Measurements from ENCODE around the gene SPON1. TPM values are rescaled to one million over a fixed set of nuclear protein-coding genes. Genes with fewer than 3 reads are reported as not detected.
"Not testable (repeated sequence)": the region's sequence is repeated elsewhere in the genome, so short reads cannot be mapped to it uniquely, and the experiment has no call there.

The SPON1 gene
- total and polyA plus RNA-seq, 2 experiments from 2014 or later, result 2.9 to 6.4 TPM

DNA sequence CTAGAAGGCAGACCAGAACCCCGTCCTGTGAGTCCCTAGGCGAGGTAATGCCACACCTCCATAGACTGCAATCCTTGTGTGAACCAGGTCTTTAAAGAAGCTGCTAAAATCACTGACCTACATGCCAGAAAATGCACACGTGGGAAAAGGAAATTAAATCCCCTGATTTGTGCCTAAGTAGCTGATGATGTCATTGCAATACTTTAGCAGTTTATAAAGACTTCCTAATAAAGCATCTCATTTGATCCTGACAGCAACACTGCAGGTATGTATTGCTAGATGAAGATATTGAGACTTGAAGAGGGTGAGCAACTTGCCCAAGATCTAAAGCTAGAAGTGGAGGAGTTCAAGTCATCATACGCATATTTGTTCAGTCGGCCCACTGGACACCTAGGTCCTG is 289.2 kb downstream of the SPON1 start:
- Mint-ChIP-seq H3K27ac (no peak overlapping the region), H3K27me3 (ENCODE audit: insufficient read depth, low read depth, poor library complexity) (peaks cover 4% of the 10 kb centered on the region), H3K9me3 (no peaks in the 10 kb centered on the region), H3K36me3 (ENCODE audit: low read depth) (no peaks in the 10 kb centered on the region), H3K4me1 (peaks cover 24% of the 10 kb centered on the region), H3K4me3 (no peak overlapping the region)
- H3K4me3 ChIP-seq, result no peak overlapping the region
- no peak overlapping the region for H3K4me2 ChIP-seq
- no peaks in the 10 kb centered on the region for H3K36me3 ChIP-seq (ENCODE audit: insufficient read depth)
- H3K4me1 ChIP-seq (ENCODE audit: insufficient read depth), result no peaks in the 10 kb centered on the region
- TF ChIP-seq EZH2 (IDR thresholded peaks at IDR 0.05; ENCODE audit: low read depth, unreplicated experiment), result no peak
- no peak for TF ChIP-seq ZNF114 (CRISPR knock-in tag; IDR thresholded peaks at IDR 0.05)
- no peak for TF ChIP-seq STAT1 (IDR thresholded peaks at IDR 0.05; ENCODE audit: unreplicated experiment)
- no peak for TF ChIP-seq JUNB (IDR thresholded peaks at IDR 0.05; ENCODE audit: unreplicated experiment)
- TF ChIP-seq, protein P1, sequence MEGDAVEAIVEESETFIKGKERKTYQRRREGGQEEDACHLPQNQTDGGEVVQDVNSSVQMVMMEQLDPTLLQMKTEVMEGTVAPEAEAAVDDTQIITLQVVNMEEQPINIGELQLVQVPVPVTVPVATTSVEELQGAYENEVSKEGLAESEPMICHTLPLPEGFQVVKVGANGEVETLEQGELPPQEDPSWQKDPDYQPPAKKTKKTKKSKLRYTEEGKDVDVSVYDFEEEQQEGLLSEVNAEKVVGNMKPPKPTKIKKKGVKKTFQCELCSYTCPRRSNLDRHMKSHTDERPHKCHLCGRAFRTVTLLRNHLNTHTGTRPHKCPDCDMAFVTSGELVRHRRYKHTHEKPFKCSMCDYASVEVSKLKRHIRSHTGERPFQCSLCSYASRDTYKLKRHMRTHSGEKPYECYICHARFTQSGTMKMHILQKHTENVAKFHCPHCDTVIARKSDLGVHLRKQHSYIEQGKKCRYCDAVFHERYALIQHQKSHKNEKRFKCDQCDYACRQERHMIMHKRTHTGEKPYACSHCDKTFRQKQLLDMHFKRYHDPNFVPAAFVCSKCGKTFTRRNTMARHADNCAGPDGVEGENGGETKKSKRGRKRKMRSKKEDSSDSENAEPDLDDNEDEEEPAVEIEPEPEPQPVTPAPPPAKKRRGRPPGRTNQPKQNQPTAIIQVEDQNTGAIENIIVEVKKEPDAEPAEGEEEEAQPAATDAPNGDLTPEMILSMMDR (conservative IDR thresholded peaks at IDR 0.05; ENCODE audit: low read depth in 2 of 2), result no peak
- TF ChIP-seq REST (IDR thresholded peaks at IDR 0.05; ENCODE audit: unreplicated experiment), result no peak
- TF ChIP-seq ZNF331 (CRISPR knock-in tag; IDR thresholded peaks at IDR 0.05; ENCODE audit: low read depth), result no peak
- no peak for TF ChIP-seq CREB1 (CRISPR knock-in tag; IDR thresholded peaks at IDR 0.05; ENCODE audit: low read depth)
- TF ChIP-seq POLR2AphosphoS5 (IDR thresholded peaks at IDR 0.05; ENCODE audit: low read depth), result no peak
- TF ChIP-seq NANOG (IDR thresholded peaks at IDR 0.05; ENCODE audit: borderline replicate concordance), result no peak
- no peak for TF ChIP-seq ZNF462 (CRISPR knock-in tag; IDR thresholded peaks at IDR 0.05)
- no peak overlapping the region for H3K27ac ChIP-seq (ENCODE audit: low read depth)
- no peaks in the 10 kb centered on the region for H3K79me2 ChIP-seq (replicated peaks; ENCODE audit: insufficient read depth)
- ATAC-seq, result no peak
- no peaks in the 10 kb centered on the region for H3K27me3 ChIP-seq (ENCODE audit: insufficient read depth)
- H4K20me1 ChIP-seq (replicated peaks; ENCODE audit: insufficient read depth), result no peaks in the 10 kb centered on the region
- no peaks in the 10 kb centered on the region for H3K9me2 ChIP-seq (ENCODE audit: insufficient read depth)
- DNase-seq (ENCODE audit: low spot score), result no peak
- H2AFZ ChIP-seq, result no peak overlapping the region
- H3F3A ChIP-seq (replicated peaks; ENCODE audit: low read depth), result no peaks in the 10 kb centered on the region

DNA sequence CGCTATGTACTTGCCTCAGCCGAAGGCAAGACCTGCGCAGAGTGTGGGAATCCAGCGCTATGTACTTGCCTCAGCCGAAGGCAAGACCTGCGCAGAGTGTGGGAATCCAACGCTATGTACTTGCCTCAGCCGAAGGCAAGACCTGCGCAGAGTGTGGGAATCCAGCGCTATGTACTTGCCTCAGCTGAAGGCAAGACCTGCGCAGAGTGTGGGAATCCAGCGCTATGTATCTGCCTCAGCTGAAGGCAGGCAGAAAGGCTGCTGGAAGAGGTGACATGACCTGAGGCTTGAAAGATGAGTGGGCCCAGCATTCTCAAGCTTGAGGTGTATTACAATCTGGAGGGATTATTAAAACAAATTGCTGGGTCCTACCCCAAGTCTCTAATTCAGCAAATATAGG is 290.0 kb downstream of the SPON1 start:
- H3K27ac ChIP-seq (ENCODE audit: low read depth); H3K27ac Mint-ChIP-seq; H3K4me3 ChIP-seq; H3K79me2 ChIP-seq (replicated peaks; ENCODE audit: insufficient read depth); H3K36me3 ChIP-seq (ENCODE audit: insufficient read depth); H3K9me2 ChIP-seq (ENCODE audit: insufficient read depth); H4K20me1 ChIP-seq (replicated peaks; ENCODE audit: insufficient read depth); H3K36me3 Mint-ChIP-seq (ENCODE audit: low read depth); H3K4me2 ChIP-seq; DNase-seq (ENCODE audit: low spot score); ATAC-seq; H3F3A ChIP-seq (replicated peaks; ENCODE audit: low read depth); H3K9me3 Mint-ChIP-seq; H3K4me1 ChIP-seq (ENCODE audit: insufficient read depth); H3K4me3 Mint-ChIP-seq; H3K27me3 Mint-ChIP-seq (ENCODE audit: insufficient read depth, low read depth, poor library complexity); H2AFZ ChIP-seq; H3K27me3 ChIP-seq (ENCODE audit: insufficient read depth): not testable (repeated sequence)
- peaks cover 21% of the 10 kb centered on the region for H3K4me1 Mint-ChIP-seq
